Esophagus muscularis mucosa (tissue), 4 donors: Measurements from ENCODE around the gene LMOD1.

ENCODE experiments used
- EP300 ChIP-seq: sonication (generic); formaldehyde crosslinking; IDR thresholded peaks from one replicate; pipeline ENCODE4 v1.6.1; 2017; ENCODE audit warnings: antibody characterized with exemption
- POLR2A ChIP-seq: fragments of 450-650 bp; IDR thresholded peaks from one replicate; pipeline ENCODE4 v1.6.1; 2017; ENCODE audit warnings: antibody characterized with exemption, moderate library complexity, mild to moderate bottlenecking, low read depth
- POLR2AphosphoS5 ChIP-seq, 2 donors: sonication (generic); formaldehyde crosslinking; IDR thresholded peaks; one replicate each; pipeline ENCODE4 v1.6.1; 2017; ENCODE audit warnings: antibody characterized with exemption in 2 of 2
- TF ChIP-seq, protein P1 (sequence below), 3 experiments: fragments of 200-600 bp in 2 of 3; fragments of 450-650 bp in 1 of 3; sonication (generic) in 2 of 3; IDR thresholded peaks; one replicate each; pipeline ENCODE4 v1.5.1; 2017 to 2019; ENCODE audit warnings: antibody characterized with exemption in 3 of 3, mild to moderate bottlenecking in 2 of 3, moderate library complexity in 1 of 3

DNA sequence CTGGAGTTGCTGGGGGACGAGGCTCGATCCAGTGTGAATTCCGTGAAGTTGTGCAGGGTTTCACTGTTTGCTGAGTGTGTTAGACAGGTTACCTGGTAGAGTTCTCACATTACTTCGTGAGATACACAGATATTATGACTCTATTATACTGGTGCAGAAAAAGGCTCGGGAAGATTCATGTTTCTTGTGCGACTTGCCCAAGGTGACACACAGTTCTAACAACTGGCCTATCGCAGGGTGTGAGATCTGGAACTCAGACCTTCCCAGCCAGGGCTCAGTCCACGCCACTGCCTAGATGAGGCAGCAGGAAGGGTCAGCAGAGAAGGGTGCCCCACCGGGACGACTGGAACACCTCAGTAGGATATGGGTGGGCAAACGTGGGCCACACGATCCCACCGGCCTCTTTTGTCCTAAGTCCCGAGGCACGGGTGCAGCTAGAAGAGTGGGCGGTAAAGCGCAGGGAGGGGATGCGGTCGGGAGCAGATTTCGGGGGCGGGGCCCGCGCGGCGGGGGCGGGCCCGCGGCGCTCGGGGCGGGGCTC lies 35.8 kb upstream of the LMOD1 start:
- TF ChIP-seq POLR2A (no peak), EP300 (no peak), POLR2AphosphoS5 (IDR thresholded peaks at IDR 0.05) (no peak)
- TF ChIP-seq, protein P1, sequence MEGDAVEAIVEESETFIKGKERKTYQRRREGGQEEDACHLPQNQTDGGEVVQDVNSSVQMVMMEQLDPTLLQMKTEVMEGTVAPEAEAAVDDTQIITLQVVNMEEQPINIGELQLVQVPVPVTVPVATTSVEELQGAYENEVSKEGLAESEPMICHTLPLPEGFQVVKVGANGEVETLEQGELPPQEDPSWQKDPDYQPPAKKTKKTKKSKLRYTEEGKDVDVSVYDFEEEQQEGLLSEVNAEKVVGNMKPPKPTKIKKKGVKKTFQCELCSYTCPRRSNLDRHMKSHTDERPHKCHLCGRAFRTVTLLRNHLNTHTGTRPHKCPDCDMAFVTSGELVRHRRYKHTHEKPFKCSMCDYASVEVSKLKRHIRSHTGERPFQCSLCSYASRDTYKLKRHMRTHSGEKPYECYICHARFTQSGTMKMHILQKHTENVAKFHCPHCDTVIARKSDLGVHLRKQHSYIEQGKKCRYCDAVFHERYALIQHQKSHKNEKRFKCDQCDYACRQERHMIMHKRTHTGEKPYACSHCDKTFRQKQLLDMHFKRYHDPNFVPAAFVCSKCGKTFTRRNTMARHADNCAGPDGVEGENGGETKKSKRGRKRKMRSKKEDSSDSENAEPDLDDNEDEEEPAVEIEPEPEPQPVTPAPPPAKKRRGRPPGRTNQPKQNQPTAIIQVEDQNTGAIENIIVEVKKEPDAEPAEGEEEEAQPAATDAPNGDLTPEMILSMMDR (IDR thresholded peaks at IDR 0.05), result no peak
